Hematopoietic multipotent progenitor cell treated with erythropoietin and hydrocortisone succinate and interleukin-3 and kit ligand, for 4 days (in vitro differentiated cells): ENCODE measurements around the gene TOM1L2.

Experiments used
- DNase-seq: peaks from one replicate; pipeline ENCODE4 v3.0.0-alpha.2; 2015

TOM1L2 gene

DNA sequence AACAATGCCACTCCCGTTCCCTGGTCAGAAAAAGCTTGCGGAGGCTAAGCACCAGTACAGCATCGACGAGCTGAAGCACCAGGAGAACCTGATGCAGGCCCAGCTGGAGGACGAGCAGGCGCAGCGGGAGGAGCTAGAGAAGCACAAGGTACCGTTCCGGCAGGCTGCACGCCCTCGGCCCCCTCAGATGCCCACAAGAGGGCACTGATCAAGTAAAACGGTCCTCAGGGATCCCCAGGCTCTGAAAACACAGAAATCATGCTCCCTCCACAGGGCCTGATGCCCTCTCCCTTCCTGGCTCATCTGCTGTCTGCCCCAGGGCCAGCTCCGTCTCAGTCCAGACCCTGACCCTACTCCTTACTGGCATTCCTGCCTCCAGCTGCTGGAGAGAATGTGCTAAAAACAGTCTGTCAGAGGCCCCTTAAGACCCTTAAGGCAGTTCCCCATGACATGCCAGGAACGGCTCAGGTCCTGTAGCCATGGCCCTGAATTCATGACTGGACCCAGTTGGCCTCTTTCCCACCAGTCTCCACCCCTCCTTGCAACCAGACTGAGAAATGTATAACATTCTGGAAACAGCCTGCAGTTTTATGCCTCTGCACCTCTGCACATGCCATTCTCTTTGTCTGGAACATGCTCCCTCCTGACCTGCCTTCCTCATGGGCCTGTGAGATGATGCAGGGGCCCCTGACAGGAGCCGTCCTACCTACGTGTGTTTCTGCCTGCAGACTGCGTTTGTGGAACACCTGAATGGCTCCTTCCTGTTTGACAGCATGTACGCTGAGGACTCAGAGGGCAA lies 22.3 kb upstream of the TOM1L2 start:
- DNase-seq: peak; percentile 77

DNA sequence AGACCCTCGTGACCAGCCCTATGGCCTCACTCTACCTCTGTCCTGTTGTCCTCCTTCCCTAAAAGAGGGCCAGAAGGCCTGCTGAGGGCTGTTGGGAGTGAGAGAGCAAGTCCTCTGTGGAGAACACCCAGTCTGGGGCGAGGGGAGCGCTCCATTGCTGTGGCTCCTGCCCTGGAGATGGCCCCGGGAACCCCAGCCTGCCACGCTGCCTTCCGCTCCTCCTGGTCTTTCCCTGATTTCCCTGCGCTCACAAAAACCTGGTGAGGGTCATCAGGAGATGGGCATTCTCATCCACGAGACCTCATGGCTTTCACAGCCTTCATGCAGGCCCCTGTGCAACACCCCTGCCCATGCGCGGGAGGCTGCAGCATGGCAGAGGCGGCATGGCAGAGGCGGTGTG lies 21.7 kb upstream of the TOM1L2 start:
- DNase-seq: no peak

DNA sequence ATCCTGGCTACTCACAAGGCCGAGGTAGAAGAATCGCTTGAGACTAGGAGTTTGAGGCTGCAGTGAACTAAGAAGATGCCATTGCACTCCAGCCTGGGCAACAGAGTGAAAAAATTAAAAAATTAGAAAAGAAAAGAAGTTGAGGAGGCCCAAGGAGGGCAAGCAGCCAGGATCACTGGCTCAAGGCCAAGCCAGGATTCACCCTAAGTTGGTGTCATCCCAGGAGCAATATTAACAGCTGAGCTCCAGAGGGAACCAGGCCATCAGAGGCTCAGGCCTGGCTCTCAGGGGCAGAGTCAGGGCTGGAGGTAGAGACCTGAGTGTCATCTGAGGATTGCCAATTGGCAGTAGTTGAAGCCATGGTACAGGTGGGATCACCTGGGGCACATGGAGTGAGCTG lies 21.2 kb upstream of the TOM1L2 start:
- no peak for DNase-seq

DNA sequence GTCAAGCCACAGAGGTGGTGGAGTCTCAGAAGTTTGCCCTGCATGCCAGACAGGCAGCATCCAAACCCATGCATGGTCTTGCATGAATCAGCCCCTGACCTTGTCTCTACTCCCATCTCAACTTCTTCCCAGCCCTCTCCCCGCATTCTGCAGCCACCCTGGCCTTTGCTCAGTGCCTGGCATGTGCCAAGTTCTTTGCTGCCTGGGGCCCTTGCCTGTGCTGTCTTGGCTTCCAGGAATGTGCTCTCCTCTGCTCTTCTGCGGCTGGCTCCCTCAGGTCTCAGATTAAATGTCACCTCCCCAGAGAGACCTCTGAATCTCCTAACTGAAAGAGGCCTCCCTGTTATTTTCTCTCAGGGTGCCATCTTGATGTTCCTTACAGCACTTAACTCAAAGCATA lies 18.1 kb upstream of the TOM1L2 start:
- DNase-seq: no peak

- DNase-seq: no peak
Measured at GRCh38 chr17:17989618-17990017, 17.4 kb upstream of the TOM1L2 start.

DNA sequence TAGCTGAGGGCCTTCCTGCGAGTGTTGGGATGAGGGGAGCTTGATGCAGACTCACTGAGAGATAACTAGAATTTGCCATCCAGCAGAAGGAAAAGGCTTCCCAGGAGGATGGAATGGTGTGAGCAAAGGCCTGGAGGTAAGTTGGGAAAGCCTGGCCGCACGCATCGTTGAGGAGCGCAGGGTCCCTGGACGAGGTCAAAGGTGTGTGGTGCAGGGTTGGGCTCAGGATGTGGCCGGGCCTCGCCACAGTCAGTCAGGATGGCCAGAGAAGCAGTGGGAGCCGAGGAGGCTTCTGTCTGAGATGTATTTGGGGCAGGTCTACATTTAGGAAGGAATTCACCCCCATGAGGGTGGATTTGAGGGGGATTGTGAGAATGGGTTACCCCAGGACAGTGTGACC lies 16.9 kb upstream of the TOM1L2 start:
- DNase-seq: no peak

DNA sequence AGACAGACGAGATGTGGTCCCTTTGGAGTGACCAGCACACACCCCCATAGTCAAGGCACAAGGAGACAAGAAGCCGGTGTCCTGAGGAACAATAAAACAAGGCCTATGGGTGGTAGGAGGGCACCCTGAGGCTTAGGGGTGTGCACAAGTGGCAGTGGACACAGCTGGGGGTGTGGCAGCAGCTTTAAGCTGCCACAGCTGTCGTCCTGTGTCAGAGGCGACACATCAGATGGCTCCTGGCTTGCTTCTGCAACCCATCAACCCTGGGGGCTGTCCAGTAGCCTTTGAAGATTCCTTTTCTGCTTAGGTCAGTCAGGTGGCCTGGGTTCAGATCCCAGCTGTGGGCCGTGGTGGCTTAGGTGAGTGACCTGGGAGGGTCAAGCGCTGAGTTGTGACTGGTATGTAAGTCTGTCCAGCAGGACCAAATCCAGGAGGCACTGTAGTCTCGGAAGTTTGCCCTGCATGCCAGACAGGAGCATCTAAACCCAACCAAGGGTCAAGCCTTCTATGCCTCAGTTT lies 16.3 kb upstream of the TOM1L2 start:
- DNase-seq: no peak

DNA sequence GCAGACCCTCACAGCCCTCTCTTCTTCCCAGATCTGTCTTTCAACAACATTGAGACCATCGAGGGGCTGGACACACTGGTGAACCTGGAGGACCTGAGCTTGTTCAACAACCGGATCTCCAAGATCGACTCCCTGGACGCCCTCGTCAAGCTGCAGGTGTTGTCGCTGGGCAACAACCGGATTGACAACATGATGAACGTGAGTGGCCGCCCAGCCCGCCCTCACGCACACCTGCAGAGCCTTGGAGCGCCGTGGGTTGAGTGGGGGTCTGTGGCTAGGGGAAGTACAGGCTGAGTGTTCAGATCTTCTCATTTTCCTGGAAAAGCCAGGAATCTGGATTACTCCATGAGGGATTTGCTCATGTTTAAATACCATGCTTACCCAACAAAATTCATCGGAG lies 15.7 kb upstream of the TOM1L2 start:
- DNase-seq: no peak

GRCh38 chr17:17987187-17987896 lies 15.1 kb upstream of the TOM1L2 start:
- DNase-seq: no peak

DNA sequence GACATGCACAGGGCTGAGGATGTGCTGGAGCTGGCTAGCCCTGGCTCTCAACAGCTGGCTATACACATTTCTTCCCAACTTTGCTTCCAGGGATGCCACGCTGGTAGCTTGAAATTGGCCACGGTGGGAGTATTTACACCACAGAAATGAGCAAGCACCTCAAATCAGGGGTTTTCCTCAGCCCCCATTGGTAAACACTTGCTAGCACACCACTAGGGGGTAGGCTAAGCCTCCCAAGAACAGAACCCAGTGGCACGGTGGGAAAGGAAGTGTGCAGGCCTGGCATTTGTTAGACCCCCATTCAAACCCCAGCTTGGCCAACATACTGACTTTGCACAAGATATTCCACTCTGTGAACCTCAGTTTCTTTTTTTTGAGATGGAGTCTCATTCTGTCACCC lies 13.4 kb upstream of the TOM1L2 start:
- peak; percentile 50 for DNase-seq

- DNase-seq: no peak
Measured at GRCh38 chr17:17985153-17985552, 13.0 kb upstream of the TOM1L2 start.

GRCh38 chr17:17983776-17984175 lies 11.6 kb upstream of the TOM1L2 start:
- no peak for DNase-seq

DNA sequence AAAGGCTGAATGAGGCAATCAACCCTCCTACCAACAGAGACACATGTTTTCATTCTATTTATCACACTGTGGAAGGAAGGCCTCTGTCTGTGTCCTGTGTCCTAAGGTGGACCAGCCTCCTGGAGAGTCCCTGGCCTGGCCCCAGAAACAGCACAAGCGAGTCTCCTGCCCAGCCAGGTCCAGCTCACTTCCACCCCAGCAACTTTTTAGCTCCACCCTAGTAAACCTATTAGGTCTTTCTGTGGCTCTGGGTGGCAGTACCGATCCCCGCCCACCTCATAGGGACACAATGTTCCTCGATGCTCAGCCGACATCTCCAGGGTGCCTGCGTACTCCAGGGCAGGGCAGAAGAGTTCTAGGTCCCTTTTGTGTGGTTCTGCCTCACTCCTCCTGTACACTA lies 11.2 kb upstream of the TOM1L2 start:
- DNase-seq: no peak

GRCh38 chr17:17982801-17983200 lies 10.6 kb upstream of the TOM1L2 start:
- no peak for DNase-seq

GRCh38 chr17:17981330-17981729 lies 9.1 kb upstream of the TOM1L2 start:
- no peak for DNase-seq

DNA sequence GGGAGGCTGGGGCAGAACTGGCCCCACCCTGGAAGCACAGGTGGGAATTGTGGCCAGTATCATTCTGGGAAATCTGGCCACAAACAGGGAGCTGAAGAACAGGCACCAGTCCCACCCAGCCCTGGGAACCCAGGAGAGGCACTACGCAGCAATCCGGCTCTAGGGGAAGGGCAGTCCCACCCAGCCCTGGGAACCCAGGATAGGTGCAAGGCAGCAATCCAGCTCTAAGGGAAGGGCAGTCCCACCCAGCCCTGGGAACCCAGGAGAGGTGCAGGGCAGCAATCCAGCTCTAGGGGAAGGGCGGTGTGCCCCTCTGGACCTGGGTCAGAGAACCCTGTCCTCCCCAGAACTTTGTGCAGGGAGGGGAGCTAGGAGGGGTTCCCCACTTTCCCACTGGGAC lies 7.6 kb upstream of the TOM1L2 start:
- no peak for DNase-seq

GRCh38 chr17:17978481-17979424 lies 6.6 kb upstream of the TOM1L2 start:
- peak; percentile 50 for DNase-seq

GRCh38 chr17:17976931-17977570 lies 4.9 kb upstream of the TOM1L2 start:
- DNase-seq: no peak

DNA sequence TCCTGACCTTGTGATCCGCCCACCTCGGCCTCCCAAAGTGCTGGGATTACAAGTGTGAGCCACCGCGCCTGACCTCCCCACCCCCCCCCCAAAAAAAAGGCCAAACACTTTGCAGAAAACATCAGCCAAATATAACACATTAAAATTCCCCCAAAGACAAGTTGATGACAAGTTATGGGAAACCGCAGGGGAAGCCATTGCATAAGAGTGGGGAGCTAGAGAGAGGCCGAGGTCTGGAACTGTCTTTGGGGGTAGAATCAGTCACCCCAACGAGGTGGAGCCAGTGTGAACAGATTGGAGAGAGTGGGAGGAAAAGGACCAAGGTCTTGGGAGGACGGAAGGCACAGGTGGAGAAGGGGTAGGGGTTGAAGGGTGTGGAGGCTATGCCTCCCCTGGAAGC lies 3.2 kb upstream of the TOM1L2 start:
- DNase-seq: peak; percentile 24

DNA sequence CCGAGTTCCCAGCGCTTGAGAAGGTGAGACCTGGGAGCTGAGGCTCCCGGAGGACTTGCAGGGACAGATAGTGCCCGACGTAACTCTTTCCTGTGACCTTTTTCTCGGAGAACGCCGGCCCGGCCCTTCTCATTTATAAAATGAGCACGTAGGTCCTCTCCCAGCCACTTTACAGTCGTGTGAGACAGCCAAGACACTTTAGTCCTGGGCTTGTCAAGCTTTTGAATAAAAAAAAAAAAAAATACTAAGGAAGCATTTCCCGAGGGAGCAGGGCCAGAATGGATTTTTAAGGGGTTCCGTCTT lies 703 bp upstream of the TOM1L2 start:
- no peak for DNase-seq

GRCh38 chr17:17971431-17972125 lies 622 bp downstream of the TOM1L2 start:
- DNase-seq: peak; percentile 32
